GM10248 (cell line): Measurements from ENCODE around the gene CSNK1G1.

ENCODE experiments used
- CTCF ChIA-PET: fragments of 300-600 bp; sonication (Branson Sonifier 250); formaldehyde crosslinking; extraction: SDS; loops from one replicate; lab custom pipeline; 2021; ENCODE audit warnings: antibody characterized with exemption; lab: Yijun Ruan, JAX
- POLR2A ChIA-PET: fragments of 350-650 bp; sonication (Branson Sonifier 250); formaldehyde crosslinking; extraction: SDS; loops from one replicate; lab custom pipeline; 2020; ENCODE audit warnings: antibody characterized with exemption; lab: Yijun Ruan, JAX
- DNase-seq: peaks from one replicate; pipeline ENCODE4 v3.0.0; 2012; ENCODE audit errors: extremely low spot score
- TF ChIP-seq, protein P1 (sequence below): IDR thresholded peaks from 2 replicates; pipeline ENCODE4 v1.5.1; 2012; ENCODE audit warnings: mild to moderate bottlenecking, low read depth; ENCODE audit errors: extremely low read depth, missing control alignments, control extremely low read depth

Gene CSNK1G1

DNA sequence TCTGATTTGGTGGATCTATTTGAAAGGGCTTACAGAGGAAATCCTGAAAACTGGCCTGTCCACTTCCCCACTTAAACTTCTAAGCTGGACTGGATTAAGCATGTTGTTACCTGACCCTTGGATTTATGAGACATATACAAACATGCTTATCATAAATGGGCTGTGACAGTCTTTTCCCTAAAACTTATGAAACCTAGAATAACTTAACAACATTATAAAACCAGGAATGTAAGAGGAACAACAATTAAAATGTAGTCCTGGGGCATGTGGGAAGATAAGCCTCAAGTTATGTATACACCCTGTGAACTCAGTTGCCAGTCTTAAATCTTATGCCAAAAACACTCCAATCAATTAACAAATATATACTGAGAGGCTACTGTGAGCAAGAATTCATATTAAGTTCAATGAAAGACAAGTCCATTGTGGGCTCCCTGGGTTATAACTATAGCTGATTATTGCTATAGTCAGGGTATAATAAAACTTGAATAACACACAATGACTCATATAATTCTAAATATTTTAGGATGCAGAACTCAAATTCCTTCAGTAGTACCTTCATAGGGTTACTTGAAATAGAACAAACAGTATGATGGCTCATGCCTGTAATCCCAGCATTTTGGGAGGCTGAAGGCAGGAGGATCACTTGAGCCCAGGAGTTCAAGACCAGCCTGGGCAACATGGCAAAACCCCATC is 105.9 kb downstream of the CSNK1G1 start:
- no peak for DNase-seq
- ChIA-PET CTCF (interaction anchor here (0.9 to 1.1 kb wide), 2 partner anchors 29 to 86 kb away, joined by 3 read pairs; no protein-coding TSS in a partner anchor), POLR2A (no interaction called here)
- TF ChIP-seq, protein P1, sequence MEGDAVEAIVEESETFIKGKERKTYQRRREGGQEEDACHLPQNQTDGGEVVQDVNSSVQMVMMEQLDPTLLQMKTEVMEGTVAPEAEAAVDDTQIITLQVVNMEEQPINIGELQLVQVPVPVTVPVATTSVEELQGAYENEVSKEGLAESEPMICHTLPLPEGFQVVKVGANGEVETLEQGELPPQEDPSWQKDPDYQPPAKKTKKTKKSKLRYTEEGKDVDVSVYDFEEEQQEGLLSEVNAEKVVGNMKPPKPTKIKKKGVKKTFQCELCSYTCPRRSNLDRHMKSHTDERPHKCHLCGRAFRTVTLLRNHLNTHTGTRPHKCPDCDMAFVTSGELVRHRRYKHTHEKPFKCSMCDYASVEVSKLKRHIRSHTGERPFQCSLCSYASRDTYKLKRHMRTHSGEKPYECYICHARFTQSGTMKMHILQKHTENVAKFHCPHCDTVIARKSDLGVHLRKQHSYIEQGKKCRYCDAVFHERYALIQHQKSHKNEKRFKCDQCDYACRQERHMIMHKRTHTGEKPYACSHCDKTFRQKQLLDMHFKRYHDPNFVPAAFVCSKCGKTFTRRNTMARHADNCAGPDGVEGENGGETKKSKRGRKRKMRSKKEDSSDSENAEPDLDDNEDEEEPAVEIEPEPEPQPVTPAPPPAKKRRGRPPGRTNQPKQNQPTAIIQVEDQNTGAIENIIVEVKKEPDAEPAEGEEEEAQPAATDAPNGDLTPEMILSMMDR = no peak

DNA sequence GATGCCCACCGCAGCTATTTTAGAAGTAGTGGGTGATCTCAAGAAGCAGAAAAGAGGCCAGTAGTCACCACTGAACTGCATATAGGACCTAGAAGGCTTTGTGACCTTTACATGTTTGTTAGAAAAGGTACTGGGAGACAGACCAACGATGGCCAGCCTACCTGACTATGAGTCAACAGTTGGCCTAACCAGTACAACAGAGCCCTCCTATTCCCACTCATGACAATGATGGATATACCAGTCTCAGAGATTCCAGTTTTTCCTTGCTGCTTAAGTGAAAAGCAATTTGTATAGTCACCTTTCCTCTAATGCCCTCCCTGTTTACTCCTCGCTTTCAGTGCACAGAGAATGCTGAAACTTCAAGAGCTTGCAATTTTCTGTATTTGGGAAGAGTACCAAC is 106.6 kb downstream of the CSNK1G1 start:
- TF ChIP-seq, protein P1 = no peak
- POLR2A ChIA-PET = no interaction called here
- CTCF ChIA-PET = interaction anchor here (1.3 kb wide), 1 partner anchor 13 kb away, joined by 3 read pairs; no protein-coding TSS in a partner anchor

DNA sequence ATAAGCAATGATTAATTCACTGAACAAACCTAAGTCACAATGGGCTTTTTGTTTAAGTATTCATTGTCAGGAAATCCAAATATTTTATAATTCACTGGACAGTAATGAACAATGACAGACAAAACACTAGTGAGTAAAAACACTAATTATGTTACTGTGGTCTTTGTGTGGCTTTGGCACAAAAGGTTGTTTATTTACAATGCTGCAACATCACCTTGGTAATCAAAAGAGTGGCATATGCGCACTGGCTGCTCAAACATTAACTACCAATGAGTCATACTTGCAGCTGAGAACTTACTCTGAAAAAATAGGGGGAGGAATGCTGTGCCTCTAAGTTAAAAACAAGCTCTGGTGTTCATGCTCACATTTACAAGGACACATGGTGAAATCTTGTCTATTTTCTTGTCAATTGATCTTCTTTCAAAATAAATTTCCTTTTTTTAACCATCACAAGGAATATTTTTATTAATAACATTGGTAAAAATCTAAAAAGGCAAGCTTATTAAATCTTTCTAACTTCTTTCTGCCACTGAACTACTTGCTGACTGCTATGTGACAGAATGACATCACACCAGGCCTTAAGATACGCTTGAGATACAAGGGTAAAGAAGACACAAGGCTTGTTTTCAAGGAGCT is 107.9 kb downstream of the CSNK1G1 start:
- peak; percentile 62 for DNase-seq
- ChIA-PET POLR2A (no interaction called here), CTCF (interaction anchor here (0.9 to 1.5 kb wide), 3 partner anchors 15 to 93 kb away, joined by 3 to 4 read pairs (median 3); no protein-coding TSS in a partner anchor)
- TF ChIP-seq, protein P1 = no peak

More for the DNA sequence above, 106.6 kb downstream of the CSNK1G1 start:
- no peak for DNase-seq

DNA sequence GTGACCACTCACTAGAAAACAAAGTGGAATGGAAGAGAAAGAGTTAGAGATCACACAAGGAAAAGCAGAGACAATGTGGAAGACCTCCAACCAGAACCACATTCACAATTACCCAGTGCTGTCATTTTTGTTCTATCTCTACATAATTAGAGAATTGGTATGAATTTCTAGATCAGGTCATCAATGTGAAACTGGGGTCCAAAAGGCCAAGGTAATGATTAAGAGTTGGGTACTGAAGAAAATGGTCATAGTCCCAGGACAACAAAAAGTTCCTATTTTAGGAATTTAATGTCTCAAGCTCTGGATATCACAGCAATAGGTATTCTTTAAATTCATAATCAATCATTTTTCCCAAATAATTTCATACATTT is 108.5 kb downstream of the CSNK1G1 start:
- POLR2A ChIA-PET = interaction anchor here (0.6 kb wide), 1 partner anchor 462 kb away, joined by 4 read pairs; no protein-coding TSS in a partner anchor
- TF ChIP-seq, protein P1 = no peak
- DNase-seq = no peak
- CTCF ChIA-PET = interaction anchor here (0.7 to 2.8 kb wide), 4 partner anchors 16 to 94 kb away, joined by 3 to 6 read pairs (median 4); no protein-coding TSS in a partner anchor

DNA sequence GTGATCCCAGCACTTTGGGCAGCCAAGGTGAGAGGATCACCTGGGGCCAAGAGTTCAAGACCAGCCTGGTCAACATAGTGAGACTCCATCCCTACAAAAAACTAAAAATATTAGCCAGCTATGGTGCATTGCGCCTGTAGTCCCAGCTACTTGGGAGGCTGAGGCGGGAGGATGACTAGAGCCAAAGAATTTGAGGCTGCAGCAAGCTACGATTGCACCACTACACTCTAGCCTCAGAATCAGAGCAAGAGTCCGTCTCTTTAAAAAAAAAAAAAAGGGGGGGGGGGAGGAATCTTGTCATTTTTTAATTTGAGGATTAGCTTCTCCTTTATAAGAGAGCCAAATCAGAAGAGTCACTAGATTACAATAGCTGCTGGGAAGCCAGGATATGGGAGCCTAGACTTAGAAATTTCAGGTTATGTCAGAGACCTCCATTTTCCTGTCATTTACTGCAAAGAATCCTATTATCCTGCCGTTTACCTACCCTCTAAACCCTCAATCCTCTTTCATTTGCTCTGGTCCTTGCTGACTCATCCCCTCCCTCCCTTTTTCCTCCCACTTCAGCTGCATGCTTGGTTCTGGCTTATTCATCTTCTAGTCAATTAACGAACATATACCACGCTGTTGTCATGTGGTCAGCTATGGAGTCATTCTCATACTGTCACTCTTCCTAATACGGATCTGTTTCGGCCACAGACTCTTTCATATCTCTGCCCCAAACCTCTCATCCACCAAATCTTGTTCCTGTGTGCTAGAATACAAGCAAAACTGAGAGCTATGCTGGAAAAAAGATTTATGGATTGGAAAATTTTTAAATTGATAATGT is 109.4 kb downstream of the CSNK1G1 start:
- peak; percentile 66 for DNase-seq
- POLR2A ChIA-PET = interaction anchor here (0.6 kb wide), 2 partner anchors 15 to 463 kb away, joined by 4 read pairs; no protein-coding TSS in a partner anchor
- CTCF ChIA-PET = interaction anchor here (0.7 to 2.8 kb wide), 5 partner anchors 10 to 95 kb away, joined by 3 to 6 read pairs (median 3); no protein-coding TSS in a partner anchor
- TF ChIP-seq, protein P1 = no peak

DNA sequence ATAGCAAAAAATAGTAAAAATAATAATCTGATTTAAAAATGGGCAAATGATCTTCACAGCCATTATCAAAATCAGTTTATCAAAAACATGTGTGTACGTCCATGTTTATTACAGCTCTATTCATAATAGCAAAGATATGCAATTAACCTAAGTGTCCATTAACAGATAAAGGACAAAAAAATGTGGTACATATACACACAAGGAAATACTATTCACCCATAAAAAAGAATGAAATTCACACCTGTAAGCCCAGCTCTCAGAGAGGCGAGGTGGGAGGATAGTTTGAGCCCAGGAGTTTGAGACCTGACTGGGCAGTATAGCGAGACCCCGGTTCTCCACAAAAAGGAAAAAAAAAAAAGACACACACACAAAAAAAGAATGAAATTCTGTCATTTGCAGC is 110.6 kb downstream of the CSNK1G1 start:
- POLR2A ChIA-PET = no interaction called here
- no peak for DNase-seq
- TF ChIP-seq, protein P1 = no peak
- CTCF ChIA-PET = interaction anchor here (1.3 to 2.8 kb wide), 3 partner anchors 12 to 23 kb away, joined by 3 to 6 read pairs (median 3); no protein-coding TSS in a partner anchor
